GM19372 (cell line): ENCODE data around the gene VWC2L.

Experiments used
- ATAC-seq: cut with Tn5 transposase; IDR thresholded peaks from one replicate; pipeline ENCODE4 v1.9.1; 2021; ENCODE audit warnings: mild to moderate bottlenecking, low read depth, moderate library complexity; ENCODE audit not compliant: unreplicated experiment

Gene VWC2L

GRCh38 chr2:214533541-214533940, 122.7 kb downstream of the VWC2L start:
- ATAC-seq, result no peak

- no peak for ATAC-seq
These were observed 125.8 kb downstream of the VWC2L start for GRCh38 chr2:214536625-214537024.

GRCh38 chr2:214537929-214538328, 127.1 kb downstream of the VWC2L start:
- no peak for ATAC-seq

- no peak for ATAC-seq
These were observed 131.4 kb downstream of the VWC2L start for GRCh38 chr2:214542295-214542694.

- no peak for ATAC-seq
These were observed 132.0 kb downstream of the VWC2L start for GRCh38 chr2:214542866-214543265.

- no peak for ATAC-seq
These were observed 132.6 kb downstream of the VWC2L start for GRCh38 chr2:214543386-214543955.

GRCh38 chr2:214545898-214546542, 135.2 kb downstream of the VWC2L start:
- ATAC-seq, result no peak

GRCh38 chr2:214547931-214548330, 137.1 kb downstream of the VWC2L start:
- no peak for ATAC-seq

GRCh38 chr2:214549946-214550345, 139.1 kb downstream of the VWC2L start:
- ATAC-seq, result no peak

GRCh38 chr2:214550786-214551185, 139.9 kb downstream of the VWC2L start:
- no peak for ATAC-seq

- ATAC-seq, result no peak
These were observed 147.0 kb downstream of the VWC2L start for GRCh38 chr2:214557884-214558283.

GRCh38 chr2:214558341-214558740, 147.5 kb downstream of the VWC2L start:
- no peak for ATAC-seq

- no peak for ATAC-seq
These were observed 149.3 kb downstream of the VWC2L start for GRCh38 chr2:214560176-214560575.

- ATAC-seq, result no peak
These were observed 149.8 kb downstream of the VWC2L start for GRCh38 chr2:214560618-214561190.

GRCh38 chr2:214565246-214565645, 154.4 kb downstream of the VWC2L start:
- ATAC-seq, result no peak

GRCh38 chr2:214566457-214566856, 155.6 kb downstream of the VWC2L start:
- ATAC-seq, result no peak

- ATAC-seq, result no peak
These were observed 158.7 kb downstream of the VWC2L start for GRCh38 chr2:214569419-214570035.

- no peak for ATAC-seq
These were observed 163.4 kb downstream of the VWC2L start for GRCh38 chr2:214574084-214574781.

- no peak for ATAC-seq
These were observed 164.2 kb downstream of the VWC2L start for GRCh38 chr2:214575030-214575429.

GRCh38 chr2:214575465-214575864, 164.6 kb downstream of the VWC2L start:
- no peak for ATAC-seq

- no peak for ATAC-seq
These were observed 166.9 kb downstream of the VWC2L start for GRCh38 chr2:214577769-214578168.
